Sciatic nerve (tissue), 2 donors: Measurements from ENCODE around the gene USP25. TPM values are rescaled to one million over a fixed set of nuclear protein-coding genes. Genes with fewer than 3 reads are reported as not detected.

Experiments used
- ATAC-seq: fragments of 200-7000 bp; cut with Tn5 transposase; one replicate; pipeline ENCODE4 v1.9.1; 2020; ENCODE audit warnings: mild to moderate bottlenecking, moderate library complexity
- DNase-seq: peaks from one replicate; pipeline ENCODE4 v3.0.0-alpha.2; 2020; ENCODE audit warnings: low spot score
- intact Hi-C: fragments of 100-400 bp; cut with DNase I; formaldehyde crosslinking; loops from one replicate; pipeline ENCODE4 v1.14.2; 2022
- total RNA-seq: library from RNA; stranded (reverse); fragmentation: NEBNext Ultra II Directional; extraction: Animal tissue kit (Norgen Biotek cat#: 25700); gene quantifications from one replicate; pipeline ENCODE4 v1.2.1, GENCODE V29; 2021
- donor health status: DM: no; HTN: no; CAD: no.
- donor health status: DM: no; HTN: no; CAD: no.

The USP25 gene
- total RNA-seq, 1 donor from 2014 or later, result 95.2 TPM

DNA sequence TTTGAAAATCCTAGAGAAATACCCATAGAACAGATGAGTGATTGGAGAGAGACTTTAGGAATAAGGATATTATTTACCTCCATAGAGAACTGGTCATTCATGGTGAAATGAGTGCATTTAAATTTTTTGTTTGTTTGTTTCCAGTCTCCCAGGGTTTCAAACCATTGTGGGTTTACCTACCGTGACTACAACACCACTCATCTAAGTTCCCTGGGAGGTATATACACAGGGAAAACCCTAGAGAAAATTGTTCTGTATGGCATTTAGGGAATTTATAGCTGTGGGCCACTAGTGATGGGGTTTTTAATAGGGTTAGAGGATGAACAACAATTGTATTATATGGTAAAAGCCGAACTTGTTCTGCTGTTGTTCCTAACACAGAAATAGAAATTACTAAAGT is 109.2 kb downstream of the USP25 start:
- no peak for ATAC-seq
- no peak for DNase-seq
- intact Hi-C loops, result no loop called here

DNA sequence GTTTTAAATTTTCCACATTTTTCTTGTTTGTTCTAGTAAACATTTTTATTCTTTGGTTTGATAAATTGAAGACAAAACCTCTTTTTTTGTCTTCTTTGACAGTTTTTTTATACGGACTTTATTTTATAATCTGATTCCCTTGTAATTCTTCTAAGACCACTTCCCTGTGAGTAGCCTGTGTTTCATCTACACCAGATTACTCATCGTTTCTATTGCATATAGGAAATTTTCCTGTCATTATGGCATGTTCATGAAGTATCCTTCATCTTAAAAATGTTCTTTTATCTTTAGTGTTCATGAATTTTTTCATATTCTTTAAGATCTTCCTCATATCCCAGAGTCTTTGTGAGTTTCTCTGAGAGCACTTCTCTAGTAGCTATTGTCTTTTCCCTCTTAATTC is 109.8 kb downstream of the USP25 start:
- no peak for ATAC-seq
- DNase-seq, result no peak
- intact Hi-C loops, result no loop called here

DNA sequence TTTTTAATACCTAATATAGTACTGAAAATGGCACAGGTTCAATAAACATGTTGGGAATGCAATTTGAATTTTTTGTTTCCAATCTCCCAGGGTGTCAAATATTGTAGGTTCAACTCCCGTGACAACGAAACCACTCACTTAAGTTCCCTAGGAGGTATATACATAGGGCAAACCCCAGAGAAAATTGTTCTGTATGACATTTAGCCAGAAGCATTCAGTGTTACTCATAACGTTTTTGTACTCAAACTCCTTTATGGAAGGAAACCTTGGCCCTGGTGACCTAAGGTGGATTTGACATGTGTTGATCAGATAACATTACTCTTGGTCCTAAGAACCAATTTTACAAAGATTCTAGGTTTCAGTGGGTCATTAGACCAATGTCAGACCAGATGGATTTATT is 110.6 kb downstream of the USP25 start:
- ATAC-seq, result no peak
- intact Hi-C loops, result no loop called here

DNA sequence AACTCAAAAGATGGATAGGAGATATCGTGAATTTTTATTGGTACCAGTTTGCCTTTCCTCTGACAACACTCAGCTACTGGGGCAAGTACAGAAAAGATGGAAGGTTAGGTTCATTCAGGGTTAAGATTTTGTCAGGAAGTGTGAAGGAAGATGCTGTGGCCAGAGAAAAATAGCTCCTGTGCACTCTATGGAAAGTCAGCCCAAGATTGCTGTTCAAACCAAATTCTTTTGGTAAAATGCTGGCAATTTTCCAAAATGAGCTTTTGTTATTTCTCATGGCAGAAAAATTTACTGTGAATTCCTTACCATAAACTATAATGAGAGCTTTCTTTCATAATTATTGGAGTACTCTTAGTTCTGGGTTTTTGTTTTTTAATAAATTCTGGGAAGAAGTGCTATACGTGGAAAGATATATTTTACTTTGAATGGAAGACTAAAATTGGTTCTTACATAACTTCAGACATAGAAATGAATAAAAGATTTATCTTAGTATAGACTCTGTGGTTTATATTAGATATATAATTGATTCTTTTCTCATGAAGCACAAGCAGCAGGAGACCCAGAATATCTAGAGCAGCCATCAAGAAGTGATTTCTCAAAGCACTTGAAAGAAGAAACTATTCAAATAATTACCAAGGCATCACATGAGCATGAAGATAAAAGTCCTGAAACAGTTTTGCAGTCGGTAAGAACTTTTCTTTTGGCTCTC is 112.2 kb downstream of the USP25 start:
- intact Hi-C loops, result no loop called here
- DNase-seq (no peak), ATAC-seq (no peak)

More for the DNA sequence above, 110.6 kb downstream of the USP25 start:
- no peak for DNase-seq

DNA sequence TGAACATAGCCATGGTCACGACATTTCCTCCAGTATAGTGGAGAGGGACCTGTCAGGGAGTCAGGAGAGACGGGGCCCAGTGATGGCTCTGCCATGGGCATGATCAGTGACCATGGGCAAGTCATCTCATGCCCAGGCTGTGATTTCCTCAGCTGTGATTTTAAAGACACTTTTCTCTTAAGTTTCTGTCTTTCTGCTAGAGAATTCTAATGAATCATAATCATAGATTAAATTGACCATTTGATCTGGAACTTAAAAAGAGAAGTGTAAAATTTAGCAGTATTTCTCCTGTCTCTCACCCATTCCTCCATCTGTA is 112.7 kb downstream of the USP25 start:
- DNase-seq, result no peak
- no peak for ATAC-seq
- intact Hi-C loops, result no loop called here

DNA sequence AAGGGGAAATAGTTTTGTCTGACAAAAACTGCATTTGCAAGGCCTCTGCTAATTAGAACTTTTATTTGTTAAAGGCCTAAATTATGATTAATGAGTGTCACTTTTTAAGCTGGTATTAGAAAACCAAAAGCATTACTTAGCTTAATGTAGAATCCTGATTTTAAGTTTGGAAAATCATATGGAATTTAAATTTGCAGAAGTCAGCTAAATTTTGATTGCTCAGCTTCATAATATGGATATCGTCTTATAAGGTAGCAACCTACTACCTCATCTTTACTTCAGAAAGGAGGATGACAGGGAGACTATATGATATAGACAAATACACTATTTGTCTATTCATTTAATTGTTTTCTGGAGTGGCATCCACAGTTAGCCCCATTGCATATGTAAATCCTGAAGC is 114.0 kb downstream of the USP25 start:
- intact Hi-C loops, result no loop called here
- DNase-seq, result no peak
- no peak for ATAC-seq

DNA sequence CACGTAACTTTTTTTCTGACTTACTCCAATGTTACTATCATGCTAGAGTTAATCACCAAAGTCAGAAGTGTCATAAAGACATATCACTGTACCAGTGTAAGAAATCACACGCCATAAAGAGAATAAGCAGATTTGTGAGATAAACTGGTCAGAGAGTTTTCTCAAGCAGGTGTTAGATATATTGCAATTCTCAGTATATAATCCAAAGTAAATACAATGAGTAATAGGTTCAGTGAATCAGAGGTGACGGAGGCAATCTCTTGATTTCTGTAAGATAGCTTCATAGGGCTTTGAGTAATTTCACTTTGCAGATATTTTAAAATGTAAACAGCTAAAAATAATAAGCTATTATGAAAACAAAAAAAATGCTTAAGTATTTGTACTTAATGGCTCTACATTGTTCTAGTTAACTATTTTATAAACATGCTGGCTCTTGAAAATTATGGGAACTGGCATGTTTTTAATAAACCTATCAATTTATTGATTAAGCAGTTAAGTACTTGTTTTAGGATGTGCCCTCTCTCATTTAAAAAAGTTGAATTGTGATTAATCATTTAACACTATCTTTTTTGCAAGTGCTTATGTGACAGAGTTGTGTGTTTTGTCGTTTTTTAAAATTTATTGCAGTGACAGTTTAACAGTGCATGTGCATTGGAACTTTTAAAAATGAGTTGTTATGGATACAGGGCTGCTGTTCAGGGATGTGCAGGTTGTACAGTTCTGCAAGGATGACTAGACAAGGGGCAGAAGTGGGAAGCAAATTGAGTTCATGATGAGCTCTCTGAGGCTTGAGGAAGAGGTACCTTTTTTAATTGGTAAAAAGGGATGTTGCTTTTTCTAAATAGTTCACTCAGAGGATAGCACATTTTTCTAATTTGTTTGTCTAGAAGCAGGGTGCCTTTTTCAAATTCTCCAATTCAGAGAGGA is 119.1 kb downstream of the USP25 start:
- intact Hi-C loops, result no loop called here
- no peak for ATAC-seq

DNA sequence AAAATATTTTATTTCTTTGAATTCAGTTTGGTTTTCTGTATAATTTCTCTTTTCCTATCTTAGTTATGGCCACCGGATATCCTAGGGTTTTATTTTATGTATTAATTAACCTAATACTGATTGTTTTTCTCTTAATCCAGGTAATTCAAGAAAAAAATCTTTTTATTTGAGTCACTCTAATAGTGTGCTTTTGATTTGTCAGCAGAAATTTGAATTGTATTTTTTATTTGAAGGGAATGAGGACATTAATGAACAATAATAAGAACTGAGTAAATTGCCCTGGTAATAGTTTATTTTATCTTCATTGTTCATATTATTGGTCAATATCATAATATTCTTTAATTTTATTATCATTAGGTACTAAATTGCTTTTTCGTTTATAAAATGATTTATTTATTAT is 120.1 kb downstream of the USP25 start:
- ATAC-seq (no peak), DNase-seq (no peak)
- intact Hi-C loops, result no loop called here

More for the DNA sequence above, 119.1 kb downstream of the USP25 start:
- DNase-seq, result no peak

DNA sequence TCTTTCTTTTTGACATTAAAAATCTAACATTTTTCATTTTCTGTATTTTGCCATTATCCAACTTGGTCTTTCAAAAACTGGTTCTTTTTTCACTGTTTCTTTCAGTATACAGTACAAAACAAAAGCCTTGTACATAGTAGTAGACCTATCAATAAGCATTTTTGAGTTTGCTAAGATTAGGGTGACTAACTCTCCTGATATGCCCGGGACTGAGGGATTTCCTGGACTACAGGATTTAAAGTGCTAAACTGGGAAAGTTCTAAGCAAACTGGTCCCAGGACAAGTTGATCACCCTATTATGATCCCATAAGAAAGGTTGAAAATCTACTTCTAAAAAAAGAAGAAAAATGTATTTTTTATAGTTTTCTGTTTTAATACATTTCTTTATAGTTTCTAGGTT is 120.9 kb downstream of the USP25 start:
- intact Hi-C loops, result no loop called here
- DNase-seq (no peak), ATAC-seq (no peak)

DNA sequence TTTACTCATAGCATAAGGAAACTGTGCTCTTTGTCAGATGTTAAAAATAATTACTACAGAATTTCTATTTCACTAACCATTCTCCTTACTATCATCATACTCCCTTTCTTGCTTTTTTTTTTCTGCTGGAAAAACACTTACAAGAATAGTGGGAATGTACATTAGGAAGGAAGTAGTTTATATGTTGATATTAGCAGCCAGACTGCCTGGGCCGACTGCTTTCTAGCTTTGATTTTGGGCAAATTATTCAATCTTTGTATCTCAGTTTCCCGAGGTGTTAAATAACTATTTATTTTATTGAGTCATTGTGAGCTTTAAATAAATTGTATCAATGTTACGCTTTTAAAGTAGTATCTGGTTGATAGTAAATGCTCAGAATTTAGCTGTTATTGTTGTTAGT is 122.4 kb downstream of the USP25 start:
- ATAC-seq, result no peak
- intact Hi-C loops, result no loop called here
- no peak for DNase-seq

DNA sequence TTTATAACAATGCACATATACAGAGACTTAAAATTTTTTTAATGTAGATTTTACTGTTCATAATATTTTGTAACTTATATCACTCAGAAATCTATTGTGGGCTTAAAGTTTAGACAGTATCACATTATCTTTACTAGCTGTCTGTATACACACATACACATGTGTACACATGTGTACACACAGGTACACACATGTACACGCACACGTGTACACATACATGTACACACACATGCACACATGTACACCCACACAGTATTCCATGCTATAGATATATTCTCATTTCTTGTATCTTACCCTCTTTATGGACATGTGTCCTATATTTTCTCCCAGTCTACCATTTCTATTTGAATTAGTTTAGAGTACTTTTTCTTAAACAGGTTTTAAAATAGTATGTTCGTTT is 123.3 kb downstream of the USP25 start:
- intact Hi-C loops, result no loop called here
- no peak for DNase-seq
- no peak for ATAC-seq

DNA sequence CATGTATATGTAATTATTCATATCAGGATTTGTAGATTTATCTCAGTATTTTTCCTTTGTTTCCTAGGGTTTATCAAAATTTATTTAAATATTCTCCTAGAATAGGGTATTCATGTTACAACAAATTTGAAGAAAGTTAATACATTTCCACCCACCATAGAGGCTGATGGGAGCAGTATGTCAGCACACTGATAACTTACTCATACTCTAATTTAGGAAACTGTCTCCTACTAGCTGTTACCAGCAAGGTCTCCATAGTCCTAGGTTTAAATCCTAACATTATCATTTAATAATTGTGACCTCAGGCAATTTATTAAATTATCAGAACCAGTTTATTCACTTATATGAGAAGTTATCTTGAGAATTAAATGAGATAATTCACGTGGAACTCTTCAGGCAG is 127.0 kb downstream of the USP25 start:
- ATAC-seq (no peak), DNase-seq (no peak)
- intact Hi-C loops, result no loop called here

DNA sequence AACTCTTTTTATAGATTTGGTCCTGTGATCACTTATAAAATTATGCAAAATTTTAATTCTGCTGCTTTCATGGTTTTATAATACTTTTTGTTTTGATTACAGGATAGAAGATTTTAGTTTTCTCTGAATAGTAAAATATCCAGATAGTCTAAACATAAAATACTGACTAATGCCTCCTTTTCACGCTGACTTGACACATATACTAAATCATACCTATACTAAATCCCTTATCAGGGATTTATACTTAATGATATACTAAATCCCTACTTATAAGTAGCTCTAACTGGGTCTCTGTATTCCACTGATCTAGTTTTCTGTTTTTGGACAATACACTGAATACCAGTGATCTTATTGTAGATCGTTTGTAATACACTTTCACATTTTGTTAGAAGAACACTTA is 128.0 kb downstream of the USP25 start:
- ATAC-seq (no peak), DNase-seq (no peak)
- intact Hi-C loops, result no loop called here

DNA sequence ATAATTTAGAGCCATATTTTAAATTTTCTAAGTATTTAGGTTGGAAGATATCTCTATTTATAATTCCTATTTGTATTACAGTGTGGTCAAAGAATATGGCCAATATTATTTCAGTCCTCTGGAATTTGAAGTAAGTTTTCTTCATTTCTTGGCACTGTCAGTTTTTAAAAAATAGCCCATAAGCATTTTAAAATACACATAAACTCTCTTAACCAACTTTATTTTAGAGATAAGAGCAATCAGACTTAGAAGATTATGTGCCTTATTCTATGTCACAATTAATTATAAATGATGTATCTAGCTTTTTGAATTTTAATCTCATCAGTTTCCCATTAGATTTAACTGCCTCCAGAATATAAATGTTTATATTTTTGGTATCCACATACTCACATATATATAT is 130.8 kb downstream of the USP25 start:
- no peak for ATAC-seq
- DNase-seq, result no peak
- intact Hi-C loops, result no loop called here

DNA sequence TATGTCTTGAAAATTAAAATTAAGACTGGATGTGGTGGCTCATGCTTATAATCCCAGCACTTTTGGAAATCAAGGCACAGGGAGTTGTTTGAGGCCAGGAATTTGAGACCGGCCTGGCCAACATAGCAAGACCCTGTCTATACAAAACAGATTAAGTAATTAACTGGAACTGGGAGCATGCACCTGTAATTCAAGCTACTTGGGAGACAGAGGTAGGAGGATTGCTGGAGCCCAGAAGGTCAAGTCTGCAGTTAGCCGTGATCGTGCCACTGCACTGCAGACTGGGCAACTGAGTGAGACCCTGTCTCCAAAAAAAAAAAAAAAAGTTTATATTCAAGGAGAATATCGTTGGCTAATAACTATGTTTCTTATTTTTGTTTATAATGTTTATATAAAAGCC is 139.2 kb downstream of the USP25 start:
- ATAC-seq (no peak), DNase-seq (no peak)
- intact Hi-C loops, result no loop called here

DNA sequence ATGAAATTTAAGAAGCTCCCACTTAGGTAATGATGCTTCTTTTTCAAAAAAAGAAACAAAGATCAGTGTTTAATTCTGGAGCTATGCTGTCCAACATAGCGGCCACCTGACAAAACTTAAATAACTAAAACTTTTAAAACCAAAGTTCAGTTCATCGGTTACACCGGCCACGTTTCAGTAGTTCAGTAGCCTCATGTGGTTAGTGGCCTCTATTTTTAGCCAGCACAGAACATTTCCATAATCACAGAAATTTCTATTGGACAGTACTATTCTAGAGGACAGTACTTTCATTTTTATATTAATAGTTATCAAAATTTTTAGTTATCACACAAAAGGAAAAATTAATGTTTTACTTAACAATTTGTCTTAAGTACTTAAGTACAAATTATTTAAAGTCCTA is 141.0 kb downstream of the USP25 start:
- ATAC-seq, result no peak
- no peak for DNase-seq
- intact Hi-C loops, result no loop called here

DNA sequence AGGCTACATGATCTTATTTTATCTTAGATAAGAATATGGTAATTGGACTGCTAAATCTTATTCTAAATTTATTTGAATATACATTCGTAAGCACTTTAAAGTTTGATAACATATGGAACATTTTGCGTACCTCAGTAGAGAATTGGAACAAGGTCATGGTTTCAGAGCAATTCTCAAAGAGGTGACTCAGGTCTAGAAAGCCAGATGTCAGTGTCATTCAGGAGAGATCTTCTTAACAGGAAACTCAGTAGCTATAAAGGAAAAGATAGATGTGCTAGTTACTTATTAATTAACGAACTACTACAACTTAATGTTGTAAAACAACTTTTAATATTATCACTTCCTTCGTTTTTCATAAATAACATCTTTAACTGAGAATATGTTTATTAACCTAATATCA is 142.5 kb downstream of the USP25 start:
- intact Hi-C loops, result no loop called here
- DNase-seq, result no peak
- ATAC-seq, result no peak

DNA sequence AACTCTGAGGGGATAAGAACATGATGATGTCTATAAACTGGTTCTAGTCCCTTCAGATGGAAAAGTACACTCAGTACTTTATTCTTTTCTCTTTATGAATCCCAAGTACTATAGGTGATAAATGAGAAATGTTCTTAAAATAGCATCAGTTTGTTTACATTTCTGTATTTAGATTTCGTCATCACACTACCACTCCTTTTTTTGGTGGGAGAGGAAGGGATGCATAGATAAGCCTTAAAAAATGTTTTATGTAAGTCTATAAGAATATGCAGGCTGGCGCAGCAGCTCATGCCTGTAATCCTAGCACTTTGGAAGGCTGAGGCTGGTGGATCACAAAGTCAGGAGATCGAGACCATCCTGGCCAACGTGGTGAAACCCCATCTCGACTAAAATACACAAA is 144.8 kb downstream of the USP25 start:
- DNase-seq (no peak), ATAC-seq (no peak)
- intact Hi-C loops, result no loop called here

DNA sequence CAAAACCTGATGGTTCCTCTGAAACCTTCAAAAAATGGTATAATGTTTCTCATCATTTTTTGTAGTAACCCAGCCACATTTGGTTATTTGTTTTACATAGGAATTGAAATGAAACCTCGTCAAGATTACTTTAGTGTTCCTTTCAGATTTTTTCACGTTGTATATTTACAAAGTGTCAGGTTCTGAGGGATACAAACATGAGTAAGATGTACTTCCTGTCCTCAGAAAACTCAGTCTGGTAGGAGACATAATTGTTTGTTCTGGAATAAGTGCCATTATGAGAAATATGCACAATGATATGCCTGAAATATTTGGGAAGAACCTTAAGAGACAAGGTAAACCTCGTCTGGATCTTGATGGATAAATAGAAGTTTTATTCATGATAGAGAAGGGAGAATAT is 145.5 kb downstream of the USP25 start:
- no peak for DNase-seq
- no peak for ATAC-seq
- intact Hi-C loops, result no loop called here

DNA sequence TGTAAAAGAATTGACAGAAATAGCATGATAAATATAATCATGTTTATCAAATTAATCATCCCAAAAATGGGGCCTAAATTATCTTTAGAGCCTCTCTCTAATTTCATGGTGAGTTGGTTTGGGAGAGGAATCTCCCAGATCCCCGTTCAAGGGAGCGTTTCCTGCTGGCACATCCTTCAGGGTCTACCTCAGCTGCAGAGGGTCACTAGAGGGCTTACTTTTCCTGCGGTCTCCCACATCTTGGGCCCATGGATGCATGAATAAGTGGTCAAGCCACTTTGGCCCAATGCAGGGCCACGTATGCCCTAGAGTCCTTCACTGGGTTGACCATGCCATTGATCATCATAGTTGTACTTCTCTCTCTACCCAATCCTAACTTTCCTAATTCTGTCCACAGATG is 164.1 kb downstream of the USP25 start:
- ATAC-seq, result no peak
- DNase-seq, result no peak
- intact Hi-C loops, result no loop called here

DNA sequence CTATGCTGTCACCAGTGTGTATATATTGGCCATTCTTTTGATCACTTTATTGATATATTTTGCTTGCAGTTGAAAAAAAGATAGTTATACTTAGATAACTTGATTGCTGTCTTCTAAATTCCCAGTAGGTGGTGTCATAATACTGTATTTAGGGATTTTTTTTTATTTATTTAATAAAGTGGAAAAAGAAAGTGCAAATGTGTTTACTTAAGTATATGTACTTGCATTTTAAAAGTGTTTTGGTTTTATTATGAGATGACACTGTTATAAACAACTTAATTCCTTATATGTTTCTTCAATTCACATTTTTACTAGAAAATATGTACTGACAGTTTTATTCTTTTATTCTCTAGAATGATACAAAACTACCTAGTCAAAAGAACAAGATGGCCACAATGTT is 164.8 kb downstream of the USP25 start:
- ATAC-seq (no peak), DNase-seq (no peak)
- intact Hi-C loops, result no loop called here
